Cardiac septum (tissue), 1 donor: ENCODE measurements around the gene GRK4. TPM values are rescaled to one million over a fixed set of nuclear protein-coding genes. Genes with fewer than 3 reads are reported as not detected.
"Not testable (repeated sequence)": the region's sequence is repeated elsewhere in the genome, so short reads cannot be mapped to it uniquely, and the experiment has no call there.

Experiments used
- DNase-seq: peaks from one replicate; pipeline ENCODE4 v3.0.0-alpha.2; 2020; ENCODE audit warnings: low spot score
- intact Hi-C: fragments of 100-400 bp; cut with DNase I; formaldehyde crosslinking; loops from one replicate; pipeline ENCODE4 v1.14.0; 2022
- total RNA-seq: library from RNA; stranded (reverse); fragmentation: NEBNext Ultra II Directional; extraction: Animal tissue kit (Norgen Biotek cat#: 25700); gene quantifications from one replicate; pipeline ENCODE4 v1.2.1, GENCODE V29; 2021
- donor health status: DM: no; HTN: no; CAD: no.

GRK4 gene
- total RNA-seq, 1 donor from 2014 or later, result 13.5 TPM

DNA sequence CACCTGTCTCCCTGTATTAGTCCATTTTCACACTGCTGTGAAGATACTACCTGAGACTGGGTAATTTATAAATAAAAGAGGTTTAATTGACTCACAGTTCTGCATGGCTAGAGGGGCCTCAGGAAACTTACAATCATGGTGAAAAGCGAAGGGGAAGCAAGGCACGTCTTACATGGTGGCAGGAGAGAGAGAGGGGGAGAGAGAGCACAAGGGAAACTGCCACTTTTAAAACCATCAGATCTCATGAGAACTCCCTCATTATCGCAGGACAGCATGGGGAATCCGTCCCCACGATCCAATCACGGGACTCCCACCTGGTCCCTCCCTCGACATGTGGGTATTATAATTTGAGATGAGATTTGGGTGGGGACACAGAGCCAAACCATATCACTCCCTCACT is 20.3 kb downstream of the GRK4 start:
- DNase-seq, intact Hi-C loops: not testable (repeated sequence)

DNA sequence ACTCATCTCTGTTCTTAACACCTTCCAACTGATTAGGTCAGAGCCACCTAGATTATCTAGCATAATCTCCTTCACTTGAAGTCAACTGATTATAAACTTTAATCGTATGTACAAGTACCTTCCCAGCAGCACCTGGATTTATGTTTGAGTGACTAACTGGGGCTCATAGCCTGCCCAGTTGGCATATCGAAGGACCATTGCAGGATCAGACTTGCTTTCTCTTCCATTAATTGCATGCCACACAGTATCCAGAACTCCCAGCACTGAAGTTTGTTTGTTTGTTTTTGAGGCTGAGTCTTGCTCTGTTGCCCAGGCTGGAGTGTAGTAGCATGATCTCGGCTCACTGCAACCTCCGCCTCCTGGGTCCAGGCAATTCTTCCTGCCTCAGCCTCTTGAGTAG is 27.9 kb downstream of the GRK4 start:
- intact Hi-C loops, result no loop called here
- no peak for DNase-seq

DNA sequence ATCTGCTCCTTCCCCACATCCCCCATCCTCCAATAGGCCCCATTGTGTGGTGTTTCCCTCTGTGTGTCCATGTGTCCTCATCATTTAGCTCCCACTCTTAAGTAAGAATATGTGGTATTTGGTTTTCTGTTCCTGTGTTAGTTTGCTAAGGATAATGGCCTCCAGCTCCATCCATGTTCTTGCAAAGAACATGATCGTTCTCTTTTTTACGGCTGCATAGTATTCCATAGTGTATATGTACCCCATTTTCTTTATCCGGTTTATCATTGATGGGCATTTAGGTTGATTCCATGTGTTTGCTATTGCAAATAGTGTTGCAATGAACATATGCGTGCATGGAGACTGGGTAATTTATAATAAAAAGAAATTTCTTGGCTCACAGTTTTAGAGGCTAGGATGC is 31.5 kb downstream of the GRK4 start:
- intact Hi-C loops, result no loop called here
- DNase-seq, result no peak

DNA sequence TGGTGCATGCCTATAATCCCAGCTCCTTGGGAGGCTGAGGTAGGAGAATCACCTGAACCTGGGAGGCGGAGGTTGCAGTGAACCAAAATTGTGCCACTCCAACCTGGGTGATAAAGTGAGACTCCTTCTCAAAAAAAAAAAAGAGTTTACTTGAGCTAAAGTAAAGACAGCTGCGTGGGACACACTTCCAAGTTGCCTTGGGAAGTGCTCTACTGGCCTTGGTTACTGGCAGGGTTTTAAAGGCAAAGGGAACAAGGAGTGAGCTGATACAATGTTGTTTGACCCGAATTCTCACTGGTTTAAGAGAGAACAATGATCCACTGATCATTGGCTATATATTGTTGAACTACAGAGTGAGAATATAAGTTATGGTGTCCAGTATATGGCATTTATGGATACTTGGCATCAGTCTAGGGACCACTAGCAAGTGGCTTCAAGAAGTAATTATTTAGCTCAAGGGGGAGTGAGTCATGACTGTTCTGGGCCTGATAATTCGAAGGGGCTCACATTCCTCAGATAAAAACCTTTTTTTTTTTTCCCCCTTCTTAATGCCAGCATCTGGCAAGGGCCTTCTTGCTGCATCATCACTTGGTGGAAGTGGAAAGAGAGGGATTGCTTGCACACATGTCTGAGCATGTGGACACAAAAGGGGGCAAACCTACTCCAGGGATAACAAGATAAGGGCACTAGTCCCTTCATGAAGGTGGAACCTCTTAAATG is 32.3 kb downstream of the GRK4 start:
- no peak for DNase-seq
- intact Hi-C loops, result no loop called here

DNA sequence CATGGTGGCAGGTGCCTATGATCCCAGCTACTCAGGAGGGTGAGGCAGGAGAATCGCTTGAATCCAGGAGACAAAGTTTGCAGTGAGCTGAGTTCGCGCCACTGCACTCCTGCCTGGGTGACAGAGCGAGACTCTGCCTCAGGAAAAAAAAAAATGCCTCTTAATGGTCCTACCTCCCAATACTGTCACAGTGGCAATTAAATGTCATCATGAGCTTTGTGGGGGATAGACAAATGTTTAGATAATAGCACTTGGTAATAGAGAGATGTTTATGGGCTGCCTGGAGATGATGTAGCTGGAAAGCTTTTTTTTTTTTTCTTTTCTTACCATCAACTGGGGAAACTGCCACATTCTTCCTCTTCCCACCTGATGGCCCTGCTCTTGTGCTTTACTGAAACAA is 33.0 kb downstream of the GRK4 start:
- intact Hi-C loops, result no loop called here
- no peak for DNase-seq

DNA sequence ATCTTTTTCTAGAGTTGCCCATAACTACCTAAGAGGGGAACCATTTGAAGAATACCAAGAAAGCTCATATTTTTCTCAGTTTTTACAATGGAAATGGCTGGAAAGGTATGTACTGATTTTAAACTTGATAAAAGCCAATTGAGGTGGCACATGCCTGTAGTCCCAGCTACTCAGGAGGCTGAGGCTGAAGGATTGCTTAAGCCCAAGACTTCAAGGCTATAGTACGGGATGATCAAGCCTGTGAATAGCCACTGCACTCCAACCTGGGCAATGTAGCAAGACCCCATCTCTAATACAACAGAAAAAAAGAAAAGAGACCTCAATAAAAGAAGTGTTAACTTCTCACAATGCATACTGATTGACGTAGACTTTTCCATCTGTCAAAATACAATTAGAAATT is 44.4 kb downstream of the GRK4 start:
- no peak for DNase-seq
- intact Hi-C loops, result no loop called here

DNA sequence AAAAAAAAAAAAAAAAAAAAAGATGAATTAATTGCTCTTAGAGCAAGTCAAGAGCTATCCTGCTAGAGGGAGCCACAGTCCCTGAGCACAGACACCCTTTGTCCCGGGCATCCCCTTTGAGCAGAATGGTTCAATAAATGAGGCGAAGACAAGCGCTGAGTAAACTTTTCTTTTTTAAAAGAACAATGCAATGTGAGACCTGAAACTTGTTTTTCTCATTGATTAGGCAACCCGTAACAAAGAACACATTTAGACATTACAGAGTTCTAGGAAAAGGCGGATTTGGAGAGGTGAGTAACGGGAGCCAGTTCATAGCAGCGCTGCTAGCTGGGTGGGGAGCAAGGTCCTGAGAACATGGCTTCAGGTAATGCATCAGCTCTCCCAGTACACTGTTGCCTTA is 46.1 kb downstream of the GRK4 start:
- intact Hi-C loops, result no loop called here
- no peak for DNase-seq

DNA sequence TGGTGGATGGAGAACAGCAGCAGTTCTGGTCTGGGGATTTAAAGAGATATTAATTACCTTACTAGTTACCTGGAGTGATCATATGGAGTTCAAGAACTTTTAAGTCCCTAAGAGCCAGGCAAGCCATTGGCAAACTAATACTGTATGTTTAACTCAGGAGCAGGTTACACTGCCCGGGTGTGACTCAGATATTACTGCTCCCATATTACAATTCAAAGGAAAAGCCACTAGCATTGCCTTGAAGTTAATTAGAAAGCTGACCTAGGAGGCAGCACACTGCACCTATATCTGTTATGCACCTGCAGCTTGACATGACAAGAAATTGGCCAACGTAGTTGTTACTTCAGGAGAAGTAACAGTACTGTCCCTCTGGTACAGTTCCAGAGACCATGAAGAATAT is 47.2 kb downstream of the GRK4 start:
- no peak for DNase-seq
- intact Hi-C loops, result no loop called here

DNA sequence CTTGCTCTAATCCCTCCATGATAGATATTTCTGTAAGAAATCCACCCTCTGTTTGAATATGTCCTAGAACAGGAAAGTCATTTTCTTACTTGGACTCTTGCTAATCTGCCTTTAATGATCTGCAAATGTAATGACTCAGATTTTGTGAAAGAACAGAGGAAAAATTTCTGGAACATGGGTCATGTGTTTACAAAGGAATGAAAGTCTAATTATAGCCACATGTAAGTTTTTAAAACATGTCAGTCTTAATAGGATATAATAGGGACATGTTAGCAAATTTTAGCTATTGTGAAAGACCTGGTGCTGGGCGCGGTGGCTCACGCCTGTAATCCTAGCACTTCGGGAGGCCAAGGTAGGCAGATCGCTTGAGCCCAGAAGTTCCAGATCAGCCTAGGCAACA is 47.6 kb downstream of the GRK4 start:
- intact Hi-C loops, result no loop called here
- DNase-seq, result no peak

DNA sequence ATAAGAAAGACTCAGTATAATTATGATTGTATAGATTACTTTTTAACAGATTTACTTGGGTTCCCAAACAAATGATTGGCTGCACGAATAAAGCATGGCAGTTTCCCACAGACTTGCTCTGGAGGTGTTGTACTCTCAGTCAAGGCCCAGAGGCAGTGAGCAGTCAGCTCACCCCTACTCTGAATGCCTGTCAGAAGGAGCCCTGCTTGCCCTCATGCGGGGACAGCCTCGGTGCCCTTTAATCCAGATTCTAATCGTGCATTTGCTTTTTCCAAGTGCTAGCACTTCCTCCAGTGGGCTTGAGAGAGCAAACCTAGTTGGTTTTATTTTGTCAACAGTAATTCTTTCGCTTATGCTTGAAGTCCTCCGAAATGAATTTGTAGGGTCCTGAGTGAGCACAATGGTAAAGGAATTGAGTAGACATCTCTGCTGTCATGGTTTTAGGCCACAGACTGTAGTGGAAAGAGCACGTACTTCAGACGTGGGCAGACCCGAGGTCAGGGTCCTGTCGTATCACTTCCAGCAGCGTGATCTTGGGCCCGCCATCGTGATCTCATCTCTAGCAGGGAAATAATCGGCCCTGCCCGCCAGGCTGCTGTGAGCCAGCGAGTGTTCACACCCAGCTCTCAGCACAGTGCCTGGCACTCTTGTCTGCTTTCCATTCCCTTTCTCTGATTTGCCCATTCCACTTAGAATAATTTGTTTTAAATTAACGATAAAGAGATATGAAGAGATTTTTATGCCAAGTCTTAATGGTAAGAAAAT is 48.3 kb downstream of the GRK4 start:
- no peak for DNase-seq
- intact Hi-C loops, result no loop called here

DNA sequence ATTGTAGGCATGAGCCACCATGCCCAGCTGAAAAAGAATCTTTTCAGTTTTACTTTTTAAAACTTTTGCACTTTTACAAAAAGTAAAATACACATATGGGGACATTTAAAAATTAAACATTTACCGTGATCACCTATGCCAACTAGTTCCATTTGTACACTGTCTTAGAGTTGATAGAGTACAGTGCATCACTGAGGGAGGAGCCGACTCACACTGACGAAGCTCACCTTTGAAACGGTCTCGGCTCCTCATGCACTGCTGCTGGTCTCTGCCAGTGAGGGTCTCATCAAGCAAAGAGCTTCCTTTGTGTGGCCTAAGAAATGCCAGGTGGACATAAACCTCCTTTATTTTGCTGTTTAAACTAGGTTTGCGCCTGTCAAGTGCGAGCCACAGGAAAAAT is 50.0 kb downstream of the GRK4 start:
- no peak for DNase-seq
- intact Hi-C loops, result no loop called here

DNA sequence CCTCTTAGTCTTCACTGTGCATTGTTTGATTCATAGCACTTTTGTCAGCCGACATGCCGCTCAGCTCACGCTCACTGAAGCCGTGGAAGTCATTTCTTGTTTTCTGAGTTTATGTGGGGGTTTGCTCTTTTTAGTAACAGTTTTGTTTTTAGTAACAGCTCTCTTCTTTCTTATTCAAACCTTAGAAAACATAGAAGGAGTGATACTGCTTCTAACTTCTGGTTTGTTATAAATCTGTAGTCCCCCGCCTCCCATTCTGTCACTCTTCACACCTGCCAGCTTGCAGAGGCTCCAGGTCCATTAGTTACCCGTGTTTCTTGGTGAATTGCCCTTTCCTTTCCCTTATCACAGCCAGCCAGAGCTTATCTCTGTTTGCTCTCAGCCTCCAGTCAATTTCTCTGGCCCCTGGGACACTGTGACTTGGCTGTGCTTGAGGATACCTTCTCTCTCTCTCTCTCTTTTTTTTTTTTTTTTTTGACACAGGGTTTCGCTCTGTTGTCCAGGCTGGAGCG is 50.5 kb downstream of the GRK4 start:
- intact Hi-C loops, result no loop called here
- no peak for DNase-seq

DNA sequence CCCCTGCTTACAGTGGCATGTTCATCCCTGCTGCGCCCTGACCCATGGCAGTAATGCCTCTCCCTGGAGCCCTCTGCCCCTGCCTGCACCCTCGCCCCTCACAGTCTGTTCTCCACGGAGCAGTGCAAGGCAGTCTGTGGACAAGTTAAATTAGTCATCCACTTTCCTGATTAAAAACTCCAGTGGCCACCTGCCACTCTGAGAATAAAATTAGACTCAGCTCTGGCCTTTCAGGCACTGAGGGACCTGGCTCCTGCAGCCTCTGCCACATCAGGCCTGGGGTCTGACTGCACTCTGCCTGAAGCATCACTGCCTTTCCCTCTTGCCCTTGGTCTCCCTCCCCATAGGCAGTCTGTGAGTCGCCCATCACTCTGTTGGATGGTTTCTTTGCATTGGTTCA is 53.6 kb downstream of the GRK4 start:
- peak; percentile 20 for DNase-seq
- intact Hi-C loops, result no loop called here

DNA sequence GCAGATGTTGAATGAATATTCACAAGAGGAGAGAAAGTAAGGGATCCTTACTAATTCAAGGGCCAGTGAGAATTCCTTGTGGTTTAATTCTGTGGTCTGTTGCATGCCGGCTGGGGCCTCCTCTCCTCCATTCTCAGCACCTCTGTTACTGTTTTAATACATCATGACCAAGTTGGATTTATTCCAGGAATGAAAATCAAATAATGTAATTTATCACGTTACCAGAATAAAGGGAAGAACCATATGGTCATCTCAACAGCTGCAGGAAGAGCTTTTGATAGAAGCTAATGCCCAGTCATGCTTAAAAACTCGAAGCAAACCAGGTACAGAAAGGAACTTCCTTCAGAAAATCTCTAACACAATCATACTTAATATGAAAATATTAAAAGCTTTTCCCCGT is 54.1 kb downstream of the GRK4 start:
- DNase-seq, result no peak
- intact Hi-C loops, result no loop called here

DNA sequence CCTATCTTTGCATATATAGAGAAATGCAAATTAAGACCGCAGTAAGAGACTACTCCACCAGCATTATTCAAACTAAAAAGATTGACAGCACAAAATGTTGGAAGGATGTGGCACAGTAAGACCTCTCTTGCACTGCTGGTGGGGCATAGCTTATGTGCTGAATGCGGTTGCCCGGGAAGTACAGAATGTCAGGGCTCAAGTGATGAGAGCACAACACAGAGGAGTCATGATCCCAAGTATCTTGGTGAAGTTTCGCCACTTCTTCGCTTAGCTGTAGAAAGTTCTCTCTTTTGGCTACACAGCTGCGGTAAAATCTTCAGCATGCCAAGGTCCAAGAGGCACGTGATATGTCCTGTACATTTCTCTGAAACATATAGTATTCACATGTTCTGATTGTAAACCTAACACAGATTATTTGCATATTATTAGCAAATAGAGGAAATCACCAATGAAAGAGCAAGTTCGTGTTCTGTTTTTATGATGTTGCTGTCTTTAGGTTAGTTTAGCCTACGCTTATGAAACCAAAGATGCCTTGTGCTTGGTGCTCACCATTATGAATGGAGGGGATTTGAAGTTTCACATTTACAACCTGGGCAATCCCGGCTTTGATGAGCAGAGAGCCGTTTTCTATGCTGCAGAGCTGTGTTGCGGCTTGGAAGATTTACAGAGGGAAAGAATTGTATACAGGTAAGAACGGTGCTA is 55.9 kb downstream of the GRK4 start:
- intact Hi-C loops, result no loop called here
- DNase-seq, result peak; percentile 7

DNA sequence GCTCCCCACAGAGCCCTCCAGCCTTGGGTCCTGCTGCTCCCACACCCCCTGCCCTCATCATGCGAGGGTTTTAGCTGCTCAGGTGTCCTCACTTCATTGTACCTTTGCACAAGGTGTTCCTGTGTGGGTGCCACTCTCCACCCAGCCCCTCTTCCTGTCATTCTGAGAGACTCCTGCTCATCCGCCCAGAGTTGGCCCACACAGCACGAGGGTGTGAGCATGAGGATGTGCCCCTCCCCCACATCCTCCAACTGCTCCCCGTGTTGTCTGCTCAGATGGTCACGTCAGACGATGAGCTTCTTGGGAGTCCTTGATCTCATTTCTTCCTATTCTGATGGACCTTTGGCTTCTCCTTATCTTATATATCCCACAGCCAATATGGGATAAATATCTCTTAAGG is 57.8 kb downstream of the GRK4 start:
- intact Hi-C loops, result no loop called here

DNA sequence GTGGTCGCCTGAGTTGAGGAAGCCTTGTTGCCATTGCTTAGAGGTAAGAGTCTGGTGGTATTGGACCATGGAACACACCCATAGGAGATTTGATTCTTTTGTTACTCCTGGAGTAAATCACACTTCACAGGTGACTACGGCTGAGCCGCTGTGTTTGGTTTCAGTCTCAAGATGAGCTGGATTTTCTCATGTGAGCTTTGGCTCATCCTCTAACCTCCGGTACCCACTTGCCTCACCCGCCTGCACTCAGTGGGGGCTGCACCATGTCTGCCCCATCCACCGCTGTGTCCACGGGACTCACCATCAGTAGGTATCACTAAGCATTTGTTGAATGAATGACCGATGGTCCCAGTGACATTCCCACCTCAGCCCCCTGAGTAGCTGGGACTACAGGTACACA is 58.3 kb downstream of the GRK4 start:
- intact Hi-C loops, result no loop called here
- peak; percentile 24 for DNase-seq

More for the DNA sequence above, 57.8 kb downstream of the GRK4 start:
- peak; percentile 24 for DNase-seq

DNA sequence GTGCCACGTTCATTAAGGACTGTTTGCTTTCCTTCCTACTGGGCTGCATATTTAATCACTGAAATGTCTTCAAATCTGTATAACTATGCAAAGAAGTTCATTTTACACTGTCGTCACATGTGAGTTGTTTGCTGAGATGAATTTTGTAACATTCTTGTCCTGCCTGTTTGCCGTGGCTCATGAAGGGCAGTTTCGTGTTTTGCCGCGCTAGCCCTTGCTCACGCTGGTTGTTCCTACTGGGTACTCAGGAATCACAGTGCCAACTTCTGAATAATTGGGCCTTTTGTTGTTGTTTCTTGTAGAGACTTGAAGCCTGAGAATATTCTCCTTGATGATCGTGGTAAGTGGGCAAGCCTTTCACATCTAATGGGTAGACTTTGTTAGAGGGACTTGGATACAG is 58.7 kb downstream of the GRK4 start:
- peak; percentile 43 for DNase-seq
- intact Hi-C loops, result no loop called here

DNA sequence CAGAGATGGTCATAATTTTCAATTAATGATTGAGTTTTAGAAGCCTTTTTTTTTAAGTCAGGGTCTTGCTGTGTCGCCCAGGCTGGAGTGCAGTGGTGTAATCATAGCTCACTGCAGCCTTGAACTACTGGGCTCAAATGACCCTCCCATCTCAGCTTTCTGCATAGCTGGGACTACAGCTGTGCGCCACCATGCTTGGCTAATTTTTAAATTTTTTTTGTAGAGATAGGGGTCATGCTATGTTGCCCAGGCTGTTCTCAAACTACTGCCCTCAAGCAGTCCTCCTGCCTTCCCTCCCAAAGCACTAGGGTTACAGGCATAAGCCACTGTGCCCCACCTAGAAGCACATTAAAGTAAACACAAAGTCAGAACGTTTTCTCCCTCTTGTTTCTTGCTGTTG is 59.3 kb downstream of the GRK4 start:
- intact Hi-C loops, result no loop called here
- DNase-seq, result peak; percentile 53

DNA sequence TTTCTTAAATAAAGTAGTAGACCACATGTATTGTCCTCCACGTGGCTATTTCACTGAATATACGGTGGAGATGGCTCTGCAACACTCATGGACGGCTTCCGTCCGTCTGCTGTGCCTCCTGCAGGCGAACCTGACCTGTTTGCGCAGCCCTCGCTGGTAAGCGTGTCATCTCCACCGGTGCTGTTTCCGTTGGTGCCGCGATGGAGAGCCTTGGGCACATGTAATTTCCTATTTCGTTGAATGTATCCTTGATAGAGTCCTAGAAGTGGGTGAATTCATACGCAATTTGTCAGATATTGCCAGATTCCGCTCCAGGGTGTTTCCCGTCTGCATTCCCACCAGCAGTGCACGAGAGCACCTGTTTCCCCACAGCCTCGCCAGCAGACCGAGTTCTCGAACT is 62.5 kb downstream of the GRK4 start:
- DNase-seq, result peak; percentile 43
- intact Hi-C loops, result no loop called here

DNA sequence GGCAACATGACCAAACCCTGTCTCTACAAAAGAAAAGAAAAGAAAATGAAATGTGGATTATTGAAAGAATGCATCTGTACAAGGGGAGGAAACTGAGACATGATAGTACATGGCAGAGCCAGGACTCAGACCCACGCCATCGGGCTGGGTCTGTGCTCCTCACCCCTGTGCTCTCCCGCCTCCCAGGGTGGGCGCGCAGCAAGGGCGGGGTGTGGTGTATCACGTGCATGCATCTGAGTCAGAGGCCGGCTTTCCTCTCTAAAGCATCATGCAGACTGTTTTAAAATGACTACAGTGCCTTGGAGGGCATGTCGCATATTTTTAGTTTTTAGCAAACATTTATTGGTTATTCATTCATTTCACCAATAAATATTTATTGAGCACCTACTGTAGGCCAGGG is 63.2 kb downstream of the GRK4 start:
- intact Hi-C loops, result no loop called here
- DNase-seq, result no peak
